CD4-positive, alpha-beta T cell (primary cell): ENCODE data around the gene LYPD6B. TPM values are rescaled to one million over a fixed set of nuclear protein-coding genes. Genes with fewer than 3 reads are reported as not detected.

Experiments
- ATAC-seq: fragments of 200-7000 bp; cut with Tn5 transposase; one replicate; pipeline ENCODE4 v1.10.0; 2022; ENCODE audit warnings: mild to moderate bottlenecking; ENCODE audit not compliant: poor library complexity
- CTCF ChIA-PET: fragments of 350-600 bp; sonication (Branson Sonifier 250); formaldehyde crosslinking; loops from one replicate; lab custom pipeline; 2021; ENCODE audit warnings: antibody characterized with exemption, inconsistent platforms; lab: Charles Lee
- POLR2A ChIA-PET: fragments of 350-600 bp; sonication (Branson Sonifier 250); formaldehyde crosslinking; loops from one replicate; lab custom pipeline; 2021; ENCODE audit warnings: antibody characterized with exemption, inconsistent platforms; lab: Charles Lee
- DNase-seq, 14 experiments: peaks; one replicate each; pipeline ENCODE4 v3.0.0-alpha.2; 2013 to 2020; ENCODE audit warnings: mixed read lengths in 2 of 14
- H3K27ac ChIP-seq, 2 donors: one replicate each; pipeline versions ENCODE4 v1.5.1 to v1.7.0; 2013; ENCODE audit warnings: low read length in 2 of 2, low read depth in 1 of 2, mild to moderate bottlenecking in 1 of 2
- H3K27me3 ChIP-seq, 2 experiments: 1 replicate in 1 of 2; 2 replicates in 1 of 2; pipeline versions ENCODE4 v1.6.1 to v1.7.0; 2013; ENCODE audit warnings: low read length in 2 of 2, control low read depth in 1 of 2, mild to moderate bottlenecking in 1 of 2, moderate library complexity in 1 of 2; ENCODE audit not compliant: insufficient read depth in 2 of 2, control insufficient read depth in 1 of 2
- H3K36me3 ChIP-seq: one replicate; pipeline ENCODE4 v1.6.1; 2013; ENCODE audit warnings: low read length, control low read depth; ENCODE audit not compliant: insufficient read depth
- H3K4me1 ChIP-seq: one replicate; pipeline ENCODE4 v1.6.1; 2013; ENCODE audit warnings: low read length, control low read depth; ENCODE audit not compliant: insufficient read depth
- H3K4me3 ChIP-seq: one replicate; pipeline ENCODE4 v1.5.1; 2013; ENCODE audit warnings: mild to moderate bottlenecking, low read length, moderate library complexity
- H3K9me3 ChIP-seq, 2 experiments: 1 replicate in 1 of 2; 2 replicates in 1 of 2; pipeline versions ENCODE4 v1.6.1 to v1.7.0; 2013; ENCODE audit warnings: low read length in 2 of 2, mild to moderate bottlenecking in 2 of 2, control low read depth in 1 of 2, moderate library complexity in 1 of 2; ENCODE audit not compliant: control insufficient read depth in 1 of 2, insufficient read depth in 1 of 2
- H3K27ac Mint-ChIP-seq: one replicate; pipeline ENCODE4 v1.8.0; 2020; ENCODE audit warnings: mixed read lengths
- H3K27me3 Mint-ChIP-seq: one replicate; pipeline ENCODE4 v1.8.0; 2021; ENCODE audit warnings: mixed read lengths
- H3K36me3 Mint-ChIP-seq: one replicate; pipeline ENCODE4 v1.8.0; 2021; ENCODE audit warnings: low read depth, mixed read lengths
- H3K4me1 Mint-ChIP-seq: one replicate; pipeline ENCODE4 v1.8.0; 2021; ENCODE audit warnings: low read depth, mixed read lengths
- H3K4me3 Mint-ChIP-seq: one replicate; pipeline ENCODE4 v1.8.0; 2020; ENCODE audit warnings: mild to moderate bottlenecking, mixed read lengths
- H3K9me3 Mint-ChIP-seq: one replicate; pipeline ENCODE4 v1.8.0; 2020; ENCODE audit warnings: mixed read lengths
- CTCF ChIP-seq: fragments of 200-600 bp; IDR thresholded peaks from one replicate; pipeline ENCODE4 v1.8.0; 2022; ENCODE audit warnings: antibody characterized with exemption, mild to moderate bottlenecking
- intact Hi-C, 2 experiments: fragments of 100-400 bp; cut with DNase I in 1 of 2; cut with micrococcal nuclease in 1 of 2; formaldehyde crosslinking; loops; one replicate each; pipeline versions ENCODE4 v1.15.1 to v1.9.0; 2023 to 2025; cut with DNase I, micrococcal nuclease
- total RNA-seq, 174 experiments: library from RNA in 2 of 174; stranded (reverse) in 2 of 174; gene quantifications; one replicate each; pipeline ENCODE4 v1.2.3 and lab custom pipeline; 2021 to 2026

Gene LYPD6B
- total RNA-seq, 2 experiments from 2014 or later = not detected

GRCh38 chr2:149075853-149076252 lies 37.4 kb downstream of the LYPD6B start:
- H3K4me1 ChIP-seq = no peaks in the 10 kb centered on the region
- H3K9me3 Mint-ChIP-seq = no peaks in the 10 kb centered on the region
- H3K27ac Mint-ChIP-seq = no peak overlapping the region
- H3K36me3 Mint-ChIP-seq = no peaks in the 10 kb centered on the region
- no peaks in the 10 kb centered on the region for H3K4me1 Mint-ChIP-seq
- no peaks in the 10 kb centered on the region for H3K36me3 ChIP-seq
- POLR2A ChIA-PET = no interaction called here
- no peaks in the 10 kb centered on the region for H3K9me3 ChIP-seq
- no peak for ATAC-seq
- H3K27me3 ChIP-seq = no peaks in the 10 kb centered on the region
- no peak overlapping the region for H3K27ac ChIP-seq
- intact Hi-C loops = no loop called here
- no peak for TF ChIP-seq CTCF
- CTCF ChIA-PET = no interaction called here
- no peak for DNase-seq
- no peak overlapping the region for H3K4me3 Mint-ChIP-seq
- no peak overlapping the region for H3K4me3 ChIP-seq
- H3K27me3 Mint-ChIP-seq = peaks cover 24% of the 10 kb centered on the region

DNA sequence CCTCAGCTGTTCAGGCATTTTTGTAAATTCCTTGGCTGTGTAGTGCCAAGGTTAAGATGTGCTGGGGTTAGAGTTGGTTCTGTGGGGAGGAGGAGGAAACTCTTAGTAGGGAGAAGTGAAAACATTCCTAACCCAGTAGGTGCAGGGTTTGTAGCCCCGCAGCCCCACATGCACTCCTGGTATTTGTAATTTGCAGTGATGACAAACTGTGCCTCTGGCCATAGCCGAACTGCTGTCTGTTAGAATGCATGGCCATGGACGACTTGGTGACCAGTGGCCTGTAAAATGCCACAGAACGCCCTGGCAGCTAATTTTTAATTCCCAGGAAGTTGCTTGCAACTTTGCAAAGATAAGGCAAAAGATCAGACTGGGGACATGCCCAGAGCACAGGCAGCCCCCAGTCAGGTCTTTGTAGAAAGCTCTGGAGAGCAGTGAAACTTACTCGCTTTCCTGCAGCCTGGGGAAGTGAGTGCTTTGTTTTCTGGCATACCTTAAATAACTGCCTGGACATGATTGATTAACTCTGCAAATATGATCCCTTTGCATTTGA lies 38.4 kb downstream of the LYPD6B start:
- Mint-ChIP-seq H3K36me3 (no peaks in the 10 kb centered on the region), H3K9me3 (no peaks in the 10 kb centered on the region), H3K4me1 (no peaks in the 10 kb centered on the region), H3K27ac (no peak overlapping the region), H3K4me3 (no peak overlapping the region), H3K27me3 (peaks cover 24% of the 10 kb centered on the region)
- H3K4me3 ChIP-seq = no peak overlapping the region
- intact Hi-C loops = no loop called here
- DNase-seq (no peak), ATAC-seq (no peak)
- CTCF ChIA-PET = no interaction called here
- no peak for TF ChIP-seq CTCF
- no peaks in the 10 kb centered on the region for H3K27me3 ChIP-seq
- H3K9me3 ChIP-seq = no peaks in the 10 kb centered on the region
- no peaks in the 10 kb centered on the region for H3K36me3 ChIP-seq
- no peak overlapping the region for H3K27ac ChIP-seq
- POLR2A ChIA-PET = no interaction called here
- H3K4me1 ChIP-seq = no peaks in the 10 kb centered on the region

- Mint-ChIP-seq H3K36me3 (no peaks in the 10 kb centered on the region), H3K27me3 (peaks cover 20% of the 10 kb centered on the region), H3K4me1 (no peaks in the 10 kb centered on the region), H3K4me3 (no peak overlapping the region), H3K27ac (no peak overlapping the region), H3K9me3 (no peaks in the 10 kb centered on the region)
- ChIA-PET CTCF (no interaction called here), POLR2A (no interaction called here)
- Histone ChIP-seq H3K9me3 (no peaks in the 10 kb centered on the region), H3K36me3 (no peaks in the 10 kb centered on the region), H3K27me3 (no peaks in the 10 kb centered on the region), H3K27ac (no peak overlapping the region), H3K4me3 (no peak overlapping the region), H3K4me1 (no peaks in the 10 kb centered on the region)
- no peak for ATAC-seq
- DNase-seq = no peak
- TF ChIP-seq CTCF = no peak
- intact Hi-C loops = no loop called here
These were observed 39.4 kb downstream of the LYPD6B start for GRCh38 chr2:149077861-149078260.
